Muscle of arm (tissue), 14 donors: Measurements from ENCODE around the gene GSPT2. TPM values are rescaled to one million over a fixed set of nuclear protein-coding genes. Genes with fewer than 3 reads are reported as not detected.
"Not testable (repeated sequence)": the region's sequence is repeated elsewhere in the genome, so short reads cannot be mapped to it uniquely, and the experiment has no call there.

Source experiments
- DNase-seq: peaks from one replicate; pipeline ENCODE4 v3.0.0-alpha.2; 2013
- long read RNA-seq, 11 donors: transcript quantifications; one replicate each; lab custom pipeline, GENCODE V29; 2026
- polyA plus RNA-seq, 12 donors: library from polyadenylated mRNA; unstranded; fragments of 120-200 nt; gene quantifications; one replicate each; pipeline ENCODE4 v1.2.1, GENCODE V29; 2013; ENCODE audit not compliant: insufficient read length in 12 of 12

Gene GSPT2
- polyA plus RNA-seq, result 10 to 100 TPM in 7 of 12 donors, 1 to 10 TPM in 4, not detected in 1; 8.4 to 12.7 (median 10.5) TPM
- long read RNA-seq, donor 1, transcript GSPT2-201 (1 exons, 2,802 nt), result major isoform, 33 of 33 reads
- long read RNA-seq, donor 1, partial matches to known transcripts, result 0 of 33 reads
- long read RNA-seq, donor 1, other reads (novel, unspliced or antisense), result 0 of 33 reads
- long read RNA-seq, donor 2, transcript GSPT2-201 (1 exons, 2,802 nt), result major isoform, 12 of 12 reads
- long read RNA-seq, donor 2, partial matches to known transcripts, result 0 of 12 reads
- long read RNA-seq, donor 2, other reads (novel, unspliced or antisense), result 0 of 12 reads
- long read RNA-seq, donor 3, transcript GSPT2-201 (1 exons, 2,802 nt), result major isoform, 9 of 9 reads
- long read RNA-seq, donor 3, partial matches to known transcripts, result 0 of 9 reads
- long read RNA-seq, donor 3, other reads (novel, unspliced or antisense), result 0 of 9 reads
- long read RNA-seq, donor 4, partial matches to known transcripts, result 0 of 2 reads
- long read RNA-seq, donor 4, other reads (novel, unspliced or antisense), result 0 of 2 reads
- long read RNA-seq, donor 5, transcript GSPT2-201 (1 exons, 2,802 nt), result major isoform, 30 of 30 reads
- long read RNA-seq, donor 5, partial matches to known transcripts, result 0 of 30 reads
- long read RNA-seq, donor 5, other reads (novel, unspliced or antisense), result 0 of 30 reads
- long read RNA-seq, donor 6, transcript GSPT2-201 (1 exons, 2,802 nt), result major isoform, 10 of 10 reads
- long read RNA-seq, donor 6, partial matches to known transcripts, result 0 of 10 reads
- long read RNA-seq, donor 6, other reads (novel, unspliced or antisense), result 0 of 10 reads
- long read RNA-seq, donor 7, transcript GSPT2-201 (1 exons, 2,802 nt), result major isoform, 5 of 5 reads
- long read RNA-seq, donor 7, partial matches to known transcripts, result 0 of 5 reads
- long read RNA-seq, donor 7, other reads (novel, unspliced or antisense), result 0 of 5 reads
- long read RNA-seq, donor 8, transcript GSPT2-201 (1 exons, 2,802 nt), result major isoform, 23 of 23 reads
- long read RNA-seq, donor 8, partial matches to known transcripts, result 0 of 23 reads
- long read RNA-seq, donor 8, other reads (novel, unspliced or antisense), result 0 of 23 reads
- long read RNA-seq, donor 9, transcript GSPT2-201 (1 exons, 2,802 nt), result major isoform, 14 of 14 reads
- long read RNA-seq, donor 9, partial matches to known transcripts, result 0 of 14 reads
- long read RNA-seq, donor 9, other reads (novel, unspliced or antisense), result 0 of 14 reads
- long read RNA-seq, donor 10, transcript GSPT2-201 (1 exons, 2,802 nt), result major isoform, 15 of 15 reads
- long read RNA-seq, donor 10, partial matches to known transcripts, result 0 of 15 reads
- long read RNA-seq, donor 10, other reads (novel, unspliced or antisense), result 0 of 15 reads
- long read RNA-seq, donor 11, transcript GSPT2-201 (1 exons, 2,802 nt), result major isoform, 33 of 33 reads
- long read RNA-seq, donor 11, partial matches to known transcripts, result 0 of 33 reads
- long read RNA-seq, donor 11, other reads (novel, unspliced or antisense), result 0 of 33 reads

- DNase-seq, result peak; percentile 79
Measured at GRCh38 chrX:51743179-51743957, at the start of gene GSPT2. Gene GSPT2, plus strand, starts transcription at chrX:51743442. Its CDS starts 185 bp downstream, at chrX:51743627.

GRCh38 chrX:51694254-51694653, 49.0 kb upstream of the GSPT2 start:
- no peak for DNase-seq

GRCh38 chrX:51697397-51697796, 45.8 kb upstream of the GSPT2 start:
- no peak for DNase-seq

GRCh38 chrX:51710277-51711164, 32.7 kb upstream of the GSPT2 start, which contains the start of gene CENPVL1:
Gene CENPVL1, plus strand, starts transcription at chrX:51710512. Its CDS starts 0 bp downstream, at chrX:51710512.
- DNase-seq, result not testable (repeated sequence)

GRCh38 chrX:51712943-51713647, 30.1 kb upstream of the GSPT2 start:
- DNase-seq, result not testable (repeated sequence)

GRCh38 chrX:51728202-51728601, 15.0 kb upstream of the GSPT2 start:
- DNase-seq, result no peak

DNA sequence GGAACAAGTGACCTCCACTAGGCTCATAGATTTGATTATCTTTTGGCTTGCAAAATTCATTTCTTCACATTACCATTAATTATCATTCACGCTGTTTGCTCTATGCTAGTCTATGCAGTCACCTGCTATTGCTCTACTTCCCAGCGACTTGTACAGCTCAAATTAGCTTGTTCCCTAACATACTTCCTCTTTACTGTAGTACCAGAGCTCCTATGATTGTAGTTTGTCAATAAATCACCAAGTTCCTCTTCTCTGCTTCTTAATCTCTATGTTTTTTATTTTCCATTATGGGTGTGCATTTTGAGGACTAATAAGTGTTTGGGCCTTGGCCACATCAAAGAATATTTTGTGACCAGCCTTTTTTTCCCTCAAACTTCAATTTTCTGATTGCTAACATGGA, 6.2 kb upstream of the GSPT2 start:
- DNase-seq, result no peak

DNA sequence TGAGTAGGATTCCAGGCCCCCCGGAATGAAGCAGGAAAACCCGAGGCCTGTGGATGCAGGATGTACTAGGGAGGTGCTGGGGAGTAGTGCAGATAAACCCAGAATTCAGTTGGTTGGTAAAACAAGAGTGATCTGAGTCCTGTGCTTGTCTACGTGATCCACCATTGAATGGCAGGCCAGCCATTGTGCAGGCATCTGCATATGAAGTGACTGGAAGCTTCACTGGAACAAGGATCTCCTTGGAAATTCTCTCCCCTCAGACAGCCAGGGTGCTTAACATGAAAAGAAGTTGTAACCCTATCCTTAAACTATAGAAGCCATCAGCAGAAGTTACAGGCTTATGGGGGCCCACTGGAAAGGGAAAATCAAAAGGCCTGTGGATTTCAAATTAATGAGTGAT, 656 bp upstream of the GSPT2 start:
- DNase-seq, result no peak

GRCh38 chrX:51747671-51748070, 4.4 kb downstream of the GSPT2 start:
- no peak for DNase-seq

- DNase-seq, result no peak
Measured at GRCh38 chrX:51759055-51759839, 16.0 kb downstream of the GSPT2 start.

DNA sequence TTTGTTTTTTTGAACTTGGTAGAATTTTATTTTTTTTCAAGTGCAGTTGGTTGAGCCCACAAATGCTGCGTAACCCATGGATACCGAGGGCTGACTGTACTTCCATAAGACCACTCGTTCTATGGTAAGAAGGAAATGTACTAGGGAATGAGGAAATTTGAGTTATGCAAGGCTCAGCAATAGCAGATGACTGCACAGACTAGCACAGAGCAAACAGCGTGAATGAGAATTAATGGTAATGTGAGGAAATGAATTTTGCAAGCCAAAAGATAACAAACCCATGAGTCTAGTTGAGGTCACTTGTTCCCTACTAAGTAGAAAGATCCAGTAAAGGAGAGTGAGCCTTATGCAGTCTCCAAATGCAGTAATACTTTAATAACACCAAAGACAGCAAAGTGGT, 17.4 kb downstream of the GSPT2 start:
- DNase-seq, result no peak

DNA sequence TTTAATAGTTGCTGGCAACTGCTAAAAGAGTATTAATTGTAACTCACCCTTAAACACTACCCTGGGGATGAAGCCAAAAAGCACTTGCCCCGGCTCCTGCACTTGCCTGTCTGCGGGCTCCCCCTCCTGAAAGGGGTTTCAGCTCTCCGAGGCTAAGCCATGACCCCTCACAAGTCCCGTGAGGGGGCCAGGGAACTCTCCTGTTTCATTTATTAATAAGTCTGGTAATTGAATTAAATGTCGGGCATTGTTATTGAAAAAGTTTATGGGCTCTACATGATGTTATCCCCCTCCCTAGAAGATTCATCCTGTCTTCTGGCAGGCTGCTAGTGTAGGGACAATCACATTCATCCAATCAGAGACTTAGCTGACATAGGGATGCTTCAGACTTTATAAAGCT, 23.3 kb downstream of the GSPT2 start:
- no peak for DNase-seq

DNA sequence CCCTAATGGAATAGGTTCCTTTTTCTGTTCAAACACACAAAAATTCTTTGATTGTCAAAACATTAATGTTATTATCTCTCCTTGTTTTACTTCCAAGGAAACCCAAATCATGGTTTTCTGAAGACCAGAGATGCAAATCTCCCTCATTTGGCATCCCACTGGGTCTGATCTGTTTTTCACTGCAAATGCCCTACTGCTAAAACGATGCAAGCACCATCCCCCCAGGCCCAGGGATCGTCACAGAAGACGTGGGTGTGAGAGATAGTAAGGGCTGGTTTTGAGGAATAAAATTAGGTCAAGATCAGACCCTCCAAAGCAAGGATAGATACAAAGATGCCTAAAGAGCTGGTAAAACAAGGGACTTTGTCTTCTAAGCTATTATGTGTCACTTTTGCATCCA, 33.6 kb downstream of the GSPT2 start:
- no peak for DNase-seq

DNA sequence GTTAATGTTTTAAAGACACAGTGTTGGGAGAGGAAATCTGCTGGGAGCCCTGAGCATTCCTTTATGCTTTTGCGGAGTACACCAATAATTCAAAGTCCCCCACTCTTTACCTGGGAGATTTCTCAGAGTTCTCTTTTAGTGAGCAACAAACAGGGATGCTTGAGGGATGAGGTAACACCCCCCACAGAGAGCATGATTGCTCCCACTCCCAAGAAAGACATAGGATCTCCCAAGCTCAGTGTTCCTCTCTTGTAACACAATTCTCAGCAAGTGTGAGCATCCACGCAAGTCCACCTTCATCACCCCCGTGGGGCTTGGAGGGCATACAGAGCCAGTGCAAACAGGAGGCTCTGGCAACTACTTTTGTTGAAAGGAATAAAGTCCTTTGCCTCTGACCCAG, 36.1 kb downstream of the GSPT2 start:
- DNase-seq, result no peak

GRCh38 chrX:51795136-51795535, 51.9 kb downstream of the GSPT2 start:
- no peak for DNase-seq
